ENCODE results near the gene C18orf63.
A peak's percentile ranks its signal among the peaks of the same experiment; 100 is the strongest.
"Not testable (repeated sequence)": the region's sequence is repeated elsewhere in the genome, so short reads cannot be mapped to it uniquely, and the experiment has no call there.

The C18orf63 gene

DNA sequence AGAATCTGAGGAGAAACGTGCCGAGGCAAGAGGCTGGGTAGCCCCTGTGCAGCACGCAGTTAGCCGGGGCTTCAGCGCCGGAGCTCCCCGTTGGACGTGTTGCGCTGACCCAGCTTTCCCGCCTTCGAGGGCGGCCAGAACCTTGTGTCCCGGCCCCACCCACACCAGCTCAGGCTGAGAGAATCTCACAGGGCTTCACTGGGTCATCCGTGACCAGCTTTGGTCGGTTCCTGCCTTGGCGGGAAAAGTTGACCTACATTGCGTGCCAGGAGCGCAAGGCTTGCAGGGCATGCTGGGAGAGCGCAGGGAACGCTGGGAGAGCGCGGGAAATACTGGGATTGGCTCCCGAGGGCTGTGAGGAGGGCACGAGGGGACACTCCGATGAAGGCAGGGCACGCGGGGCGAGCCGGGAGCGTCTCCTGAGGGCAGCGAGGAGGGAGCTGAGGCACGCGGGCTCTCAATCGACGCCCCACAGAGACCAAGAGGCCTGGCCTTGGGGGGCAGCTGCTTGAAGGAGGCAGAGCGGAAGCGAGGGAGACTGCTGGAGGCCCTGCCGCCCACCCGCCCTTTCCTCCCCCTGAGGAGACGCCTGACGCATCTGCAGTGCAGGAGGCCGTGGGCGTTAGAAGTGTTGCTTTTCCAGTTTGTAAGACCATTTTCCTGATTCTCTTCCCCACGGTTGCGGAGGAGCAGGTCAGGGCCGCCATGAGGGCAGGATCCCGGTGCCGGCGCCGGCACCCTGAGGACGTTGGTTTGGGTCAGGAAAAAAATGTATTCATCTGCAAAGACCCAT is at the start of gene C18orf63:
Gene C18orf63, plus strand, starts transcription at position 376 of the 793 bp plus-strand sequence. CDS start 2,027 bp downstream, outside the sequence.
- DNase-seq (ENCODE audit: low read depth, low spot score): no peak

DNA sequence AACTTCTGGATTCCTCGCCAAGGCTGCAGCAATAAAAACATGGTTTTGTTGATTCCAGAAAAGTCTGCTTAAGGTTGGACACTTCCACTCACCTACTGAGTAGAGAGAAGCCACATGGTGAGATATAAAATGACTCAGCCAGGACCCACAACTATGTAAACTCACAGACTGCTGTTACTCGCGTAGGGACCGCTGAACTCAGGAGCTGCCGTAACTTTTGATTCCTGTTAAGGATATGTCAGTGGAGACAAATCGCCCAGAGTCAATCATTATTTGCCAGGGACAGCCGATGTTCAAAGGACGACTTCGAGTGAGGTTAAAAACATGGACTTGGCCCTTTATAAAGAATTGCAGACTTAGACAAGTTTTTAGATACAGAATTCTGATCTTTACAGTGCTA is 49.5 kb upstream of the C18orf63 start:
- peak; percentile 51 for DNase-seq (ENCODE audit: low read depth, low spot score)

DNA sequence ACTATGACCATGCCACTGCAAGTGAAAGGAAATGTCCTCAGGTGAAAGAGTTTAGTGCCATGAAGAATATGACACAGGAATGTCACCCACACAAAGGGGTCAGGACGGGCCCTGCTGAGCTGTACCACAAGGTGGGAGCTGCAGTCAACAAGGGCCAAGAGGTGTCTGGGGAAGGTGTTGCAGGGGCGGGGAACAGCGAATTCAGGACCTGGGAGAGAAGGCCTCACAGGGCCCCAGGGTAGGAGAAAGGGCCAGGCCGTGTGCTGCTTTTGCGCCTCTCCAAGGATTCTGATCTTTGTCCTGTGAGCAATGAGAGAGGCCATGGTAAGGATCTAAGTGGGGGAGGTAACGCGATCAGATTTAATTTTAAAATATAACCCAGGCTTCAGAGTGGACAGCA is 47.5 kb upstream of the C18orf63 start:
- DNase-seq (ENCODE audit: low read depth, low spot score): no peak

DNA sequence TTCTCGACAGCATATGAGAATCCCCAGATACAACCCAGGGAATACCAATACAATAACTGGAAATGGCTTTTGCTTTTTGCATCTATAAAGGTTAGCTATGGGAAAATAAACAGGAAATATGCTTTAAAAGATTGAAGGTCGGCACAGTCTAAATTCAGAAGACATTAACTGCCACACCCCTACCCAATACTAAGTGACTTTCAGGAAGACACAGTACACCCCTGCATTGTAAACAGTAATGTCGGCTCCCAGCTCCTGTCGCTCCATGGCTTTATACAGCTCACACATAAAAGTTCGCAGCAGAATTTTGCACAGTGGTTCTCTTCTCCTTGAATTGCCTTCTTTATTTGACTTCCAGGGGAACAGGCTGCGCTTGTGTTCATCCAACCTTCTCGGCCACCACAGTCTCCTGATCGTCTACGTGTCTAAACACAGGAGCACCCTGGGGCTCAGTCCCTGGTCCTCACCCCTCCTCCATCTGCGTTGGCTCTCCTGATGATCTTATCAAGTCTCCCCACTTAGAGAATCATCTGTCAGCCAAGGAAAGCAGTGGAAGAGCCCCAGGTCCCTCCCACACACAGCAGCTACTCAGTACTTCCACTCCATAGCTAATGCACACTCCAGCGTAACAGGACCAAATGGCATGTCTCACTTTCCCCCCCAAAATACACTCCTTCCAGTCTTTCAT is 46.6 kb upstream of the C18orf63 start:
- no peak for DNase-seq (ENCODE audit: low read depth, low spot score)

DNA sequence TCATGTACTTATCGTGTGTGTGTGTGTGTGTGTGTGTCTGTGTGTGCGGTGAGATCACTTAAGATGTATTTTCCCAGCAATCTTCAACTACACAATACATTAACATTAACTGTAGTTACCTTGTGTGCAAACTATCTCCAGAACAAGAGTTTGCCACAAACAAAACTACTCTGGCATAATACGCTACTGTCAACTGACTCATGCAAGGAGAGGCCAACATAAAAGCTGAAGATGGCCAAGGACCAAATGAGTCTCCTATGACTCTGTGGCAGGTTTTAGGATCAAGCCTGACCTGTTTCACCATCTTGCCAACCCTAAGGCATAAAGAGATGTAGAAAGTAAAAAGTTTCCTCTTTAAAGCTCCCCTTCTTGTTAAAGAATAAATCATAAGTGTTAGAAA is 44.0 kb upstream of the C18orf63 start:
- DNase-seq (ENCODE audit: low read depth, low spot score): no peak

DNA sequence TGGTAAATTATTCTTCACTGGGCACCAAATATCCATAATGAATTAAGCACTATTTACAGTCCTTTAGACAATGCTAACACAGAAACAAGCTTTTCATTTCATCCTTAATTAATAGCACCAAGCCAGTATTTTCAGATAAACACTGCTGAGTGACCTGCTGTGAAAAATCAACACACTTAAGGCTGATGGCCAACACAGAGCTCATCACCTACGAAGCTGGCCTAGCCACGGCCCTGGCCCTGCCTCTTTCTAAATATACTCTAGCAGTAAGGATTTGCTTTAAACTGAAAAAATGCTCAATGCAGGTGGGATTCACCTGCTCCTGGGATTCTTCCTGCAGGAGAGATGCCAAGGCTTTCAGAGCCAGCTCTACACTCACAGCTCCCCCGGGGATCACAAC is 42.2 kb upstream of the C18orf63 start:
- DNase-seq (ENCODE audit: low read depth, low spot score): no peak

DNA sequence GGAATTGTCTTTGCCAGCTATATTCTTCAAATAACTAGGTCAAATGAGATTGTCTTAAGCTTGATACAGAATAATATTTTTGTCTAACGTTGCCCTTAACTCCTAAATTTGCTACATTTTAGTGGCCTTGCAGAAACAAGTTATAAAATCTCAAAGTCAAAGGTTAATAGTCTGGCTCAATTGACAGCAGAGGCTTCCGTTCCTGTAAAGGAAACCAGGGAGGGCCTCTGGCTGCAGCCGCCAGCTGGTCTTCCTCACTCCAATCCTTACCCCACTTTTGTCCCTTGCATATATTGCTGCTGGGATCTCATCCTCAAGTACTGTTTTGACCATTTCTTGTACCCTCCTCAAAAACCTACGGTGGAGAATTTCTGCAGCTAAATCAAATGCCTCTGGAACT is 40.9 kb upstream of the C18orf63 start:
- no peak for DNase-seq (ENCODE audit: low read depth, low spot score)

DNA sequence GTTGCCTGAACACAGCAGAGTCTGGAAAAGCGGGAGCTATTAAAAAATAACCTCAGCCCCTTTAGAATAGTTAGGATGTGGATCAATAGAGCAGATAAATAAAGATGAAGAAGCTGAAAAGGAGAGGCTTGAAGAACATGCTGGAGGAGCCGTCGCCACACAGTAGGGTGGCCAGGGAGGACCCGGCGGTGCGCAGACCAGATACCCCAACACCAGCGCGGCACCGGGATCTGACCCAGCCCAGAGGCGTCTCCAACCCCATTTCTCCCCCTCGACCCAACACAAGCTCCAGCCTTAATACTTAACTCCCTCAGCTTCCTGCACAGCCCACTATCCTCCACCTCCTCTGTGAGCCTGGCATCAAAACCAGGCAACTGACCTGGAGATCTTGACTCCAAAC is 39.9 kb upstream of the C18orf63 start:
- no peak for DNase-seq (ENCODE audit: low read depth, low spot score)

DNA sequence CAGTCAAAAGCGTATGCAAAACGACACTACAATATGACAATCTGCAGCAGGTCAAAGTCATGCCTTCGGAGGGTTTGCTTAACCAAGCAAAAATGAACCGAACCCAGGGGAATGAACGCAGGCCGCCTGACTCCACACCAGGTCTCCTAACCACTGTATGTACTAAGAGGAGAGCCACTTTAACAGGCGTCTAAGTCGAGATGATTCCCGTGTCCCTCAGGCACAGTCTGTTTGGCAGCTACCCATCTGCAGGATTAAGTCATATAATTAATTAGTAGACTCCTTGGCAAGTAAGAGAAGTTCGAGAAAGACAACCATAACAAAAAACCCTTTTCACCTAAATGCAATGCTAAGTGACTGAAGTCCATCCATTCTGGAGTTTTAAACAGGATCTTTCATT is 39.0 kb upstream of the C18orf63 start:
- no peak for DNase-seq (ENCODE audit: low read depth, low spot score)

DNA sequence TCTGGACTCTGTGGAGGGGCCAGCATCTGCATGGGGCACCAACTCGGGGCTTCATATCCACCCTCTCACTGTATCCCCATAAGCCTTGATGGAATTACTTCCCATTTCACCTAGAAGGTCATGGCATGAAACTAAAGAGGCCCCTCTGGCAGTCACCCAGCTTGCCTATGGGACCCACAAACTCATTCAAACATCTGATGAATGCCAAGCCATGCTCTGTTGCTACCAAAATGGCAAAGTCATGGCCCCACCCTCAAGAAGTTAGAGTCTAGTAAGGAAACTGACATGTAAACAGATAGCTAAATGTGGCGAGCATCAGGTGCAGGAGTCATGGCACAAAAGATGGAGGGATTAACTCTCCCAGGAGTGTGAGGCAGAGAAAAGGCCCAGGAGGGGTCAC is 38.3 kb upstream of the C18orf63 start:
- DNase-seq (ENCODE audit: low read depth, low spot score): no peak

DNA sequence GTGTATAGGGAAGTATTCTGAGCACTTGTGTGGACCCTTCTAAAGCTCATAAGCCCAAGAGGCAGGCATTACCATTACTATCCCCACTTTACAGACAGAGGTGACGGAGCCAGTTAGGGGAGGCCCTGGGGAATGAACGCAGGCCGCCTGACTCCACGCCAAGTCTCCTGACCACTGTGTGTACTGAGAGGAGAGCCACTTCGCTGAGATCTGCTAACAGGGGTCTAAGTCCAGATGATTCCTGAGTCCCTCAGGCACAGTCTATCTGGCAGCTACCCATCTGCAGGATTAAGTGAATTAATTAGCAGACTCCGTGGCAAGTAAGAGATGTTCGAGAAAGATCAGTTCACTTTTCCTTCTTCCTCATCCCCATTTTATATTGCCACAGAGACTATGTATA is 37.6 kb upstream of the C18orf63 start:
- DNase-seq (ENCODE audit: low read depth, low spot score): peak; percentile 29

DNA sequence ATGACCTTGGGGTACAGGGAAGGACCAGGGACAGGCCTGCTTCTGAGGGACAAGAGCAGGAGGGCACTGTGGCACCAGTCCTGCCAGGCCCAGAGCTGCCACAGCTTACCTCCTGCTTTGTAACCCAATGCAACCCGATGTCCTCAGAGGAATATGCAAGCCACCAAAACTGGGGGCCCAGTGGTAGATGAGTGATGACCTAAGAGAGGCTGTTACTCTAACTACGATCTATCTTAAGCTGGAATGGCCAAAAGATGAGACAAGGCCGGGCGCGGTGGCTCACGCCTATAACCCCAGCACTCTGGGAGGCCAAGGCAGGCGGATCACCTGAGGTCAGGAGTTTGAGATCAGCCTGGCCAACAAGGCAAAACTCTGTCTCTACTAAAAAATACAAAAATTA is 36.7 kb upstream of the C18orf63 start:
- no peak for DNase-seq (ENCODE audit: low read depth, low spot score)

DNA sequence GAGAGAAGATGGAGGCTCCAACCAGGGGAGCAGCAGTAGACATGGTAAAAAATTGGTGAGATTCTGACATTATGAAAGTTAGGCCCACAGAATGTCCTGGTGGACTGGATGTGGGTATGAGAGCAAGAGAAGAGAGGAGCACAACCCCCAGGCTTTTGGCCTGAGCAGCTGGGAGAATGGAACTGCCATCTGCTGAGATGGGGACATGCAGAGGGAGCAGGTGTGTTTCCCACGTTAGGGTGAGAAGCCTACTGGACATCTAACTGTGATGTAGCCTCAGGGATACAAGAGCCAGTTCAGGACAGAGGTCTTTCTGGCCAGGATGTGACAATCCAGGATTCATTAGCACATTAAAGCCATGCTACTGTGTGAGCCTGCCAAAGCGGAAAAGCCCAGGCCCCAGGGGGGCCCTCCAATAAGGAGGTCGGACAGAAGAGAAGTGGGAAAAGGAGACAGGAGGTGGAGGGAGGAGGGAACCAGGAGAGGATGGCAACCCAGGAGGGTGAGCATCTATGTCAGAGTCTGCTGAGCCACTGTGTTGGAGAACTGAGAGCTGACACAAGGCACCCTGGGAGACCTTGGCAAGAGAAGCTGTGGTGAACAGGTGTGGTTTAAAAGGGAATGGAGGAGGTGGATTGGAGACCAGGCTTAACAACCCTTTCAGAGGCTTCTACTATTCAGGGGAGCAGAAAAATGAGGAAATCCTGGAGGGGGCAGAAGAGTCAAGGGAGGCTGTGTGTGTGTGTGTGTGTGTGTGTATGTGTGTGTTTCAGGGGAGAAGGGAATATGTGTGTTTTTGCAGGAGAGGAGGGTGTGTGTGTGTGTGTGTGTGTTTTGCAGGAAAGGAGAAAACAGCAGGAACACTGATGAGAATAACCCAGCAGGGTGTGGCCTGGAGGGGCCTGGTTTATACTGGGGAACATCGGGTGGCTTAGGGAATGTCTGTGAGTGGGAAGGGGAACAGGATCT is 34.3 kb upstream of the C18orf63 start:
- no peak for DNase-seq (ENCODE audit: low read depth, low spot score)

DNA sequence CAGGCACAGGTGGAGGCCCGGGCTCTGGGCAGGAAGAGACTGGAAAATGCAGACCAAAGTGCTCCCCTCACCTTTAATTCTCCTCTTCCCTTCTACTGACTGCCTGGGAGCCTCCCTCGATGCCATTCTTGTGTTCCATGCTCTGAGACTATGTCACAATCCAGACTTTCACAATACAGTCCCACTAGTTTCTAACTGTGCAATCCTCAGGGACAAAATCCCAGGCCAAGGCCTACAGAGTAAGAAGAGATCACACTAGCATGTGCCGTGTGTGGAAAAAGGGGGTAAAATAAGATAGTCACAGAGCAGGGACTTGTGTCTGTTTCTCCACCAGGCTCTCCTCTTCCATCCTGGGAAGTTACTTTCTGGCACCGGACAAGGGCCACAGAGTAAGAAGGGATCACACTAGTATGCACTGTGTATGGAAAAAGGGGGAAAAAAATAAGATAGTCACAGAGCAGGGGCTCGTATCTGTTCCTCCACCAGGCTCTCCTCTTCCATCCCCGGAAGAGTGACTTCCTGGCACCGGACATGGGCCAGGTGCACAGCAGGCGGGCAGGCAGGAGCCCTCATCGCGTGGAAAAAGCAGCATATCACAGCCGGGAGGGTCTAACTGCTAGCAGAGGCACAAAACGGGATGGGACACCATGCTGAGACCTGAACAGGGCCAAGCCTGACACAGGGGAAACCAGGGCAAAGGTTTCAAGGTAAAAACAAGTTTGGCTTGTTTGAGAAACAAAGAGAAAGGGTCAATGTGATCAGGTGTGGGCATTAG is 33.5 kb upstream of the C18orf63 start:
- DNase-seq (ENCODE audit: low read depth, low spot score): no peak

DNA sequence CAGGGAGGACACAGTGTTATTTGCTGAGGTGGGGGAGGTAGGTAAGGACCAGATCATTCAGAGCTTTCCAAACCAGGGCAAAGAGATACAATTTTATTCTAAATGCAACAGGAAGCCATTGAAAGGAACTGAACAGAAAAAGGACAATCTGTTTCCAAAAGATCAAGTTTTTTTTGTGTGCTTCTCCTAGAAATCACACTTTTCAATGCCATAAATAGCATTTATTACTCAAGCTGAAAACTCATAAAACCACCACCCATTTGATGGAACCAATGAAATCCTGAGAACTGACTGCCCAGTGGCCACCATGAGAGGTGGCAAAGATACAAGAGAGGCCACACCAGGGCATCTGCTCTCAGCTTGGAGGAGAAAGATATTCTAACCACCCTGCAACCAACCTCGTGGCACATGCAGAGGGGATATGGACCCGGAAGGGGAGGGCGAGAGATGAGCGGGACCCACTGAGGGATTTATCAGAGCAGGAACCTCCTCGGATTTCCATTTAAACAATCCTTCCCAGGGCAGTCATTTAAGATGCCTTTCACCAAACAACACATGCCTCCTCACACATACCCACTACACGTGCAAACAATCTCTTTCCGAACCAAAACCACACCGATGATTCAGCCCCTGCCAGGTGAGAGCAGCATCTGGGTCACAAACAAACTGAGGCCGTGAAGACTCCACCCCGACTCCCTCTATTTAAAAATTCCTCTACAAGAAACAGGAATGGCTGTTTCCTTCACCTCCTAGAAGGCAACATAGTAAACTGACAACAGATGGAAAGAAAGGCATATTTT is 32.7 kb upstream of the C18orf63 start:
- no peak for DNase-seq (ENCODE audit: low read depth, low spot score)

DNA sequence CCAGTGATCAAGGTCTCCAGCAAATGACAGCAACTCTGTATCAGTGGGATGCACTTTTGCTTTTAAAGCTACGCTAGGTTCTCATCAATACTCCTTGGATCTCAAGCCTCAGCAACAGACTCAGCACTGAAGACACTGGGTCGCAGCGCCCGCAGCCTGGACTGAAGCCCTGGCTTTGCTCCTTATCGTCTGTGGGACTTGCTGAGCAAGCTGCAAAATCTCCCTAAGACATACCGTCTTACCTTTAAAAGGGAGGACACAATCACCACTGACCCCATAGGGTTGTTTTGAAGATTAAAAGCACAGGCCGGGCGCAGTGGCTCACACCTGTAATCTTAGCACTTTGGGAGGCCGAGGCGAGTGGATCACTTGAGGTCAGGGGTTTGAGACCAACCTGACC is 32.0 kb upstream of the C18orf63 start:
- DNase-seq (ENCODE audit: low read depth, low spot score): no peak

DNA sequence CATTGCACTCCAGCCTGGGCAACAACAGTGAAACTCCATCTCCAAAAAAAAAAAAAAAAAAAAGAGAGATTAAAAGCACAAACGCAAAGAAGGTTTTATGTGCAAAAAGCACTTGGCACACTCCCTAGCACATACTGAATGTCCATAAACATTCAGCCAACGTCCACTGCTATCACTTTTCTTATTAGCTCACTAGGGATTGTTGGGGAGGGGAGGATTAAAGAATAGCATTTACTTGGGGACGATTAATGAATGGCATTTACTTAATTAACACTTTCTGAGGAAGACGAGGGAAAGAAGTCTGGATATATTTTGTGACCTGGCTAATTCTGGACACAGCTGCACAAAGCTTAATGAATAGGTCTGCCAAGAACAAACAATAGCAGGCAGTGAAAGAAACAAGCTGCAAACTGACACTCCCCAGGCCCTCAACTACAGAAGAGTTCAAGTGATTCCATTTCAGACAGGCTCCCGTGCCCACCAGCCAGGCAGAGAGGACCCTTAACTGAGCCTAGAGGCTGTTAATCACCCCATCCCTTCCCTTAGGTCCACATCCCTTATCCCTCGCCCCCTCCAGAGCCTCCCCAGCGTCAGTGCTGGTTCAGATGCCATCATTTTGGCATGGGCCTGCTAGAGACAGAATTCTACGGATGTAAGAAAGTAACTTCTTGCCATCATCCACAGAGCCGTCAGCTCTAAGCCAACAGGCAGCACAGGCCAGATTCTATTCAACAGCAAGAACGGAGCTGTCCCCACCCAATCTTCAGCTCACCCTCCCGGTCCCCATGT is 31.3 kb upstream of the C18orf63 start:
- no peak for DNase-seq (ENCODE audit: low read depth, low spot score)

DNA sequence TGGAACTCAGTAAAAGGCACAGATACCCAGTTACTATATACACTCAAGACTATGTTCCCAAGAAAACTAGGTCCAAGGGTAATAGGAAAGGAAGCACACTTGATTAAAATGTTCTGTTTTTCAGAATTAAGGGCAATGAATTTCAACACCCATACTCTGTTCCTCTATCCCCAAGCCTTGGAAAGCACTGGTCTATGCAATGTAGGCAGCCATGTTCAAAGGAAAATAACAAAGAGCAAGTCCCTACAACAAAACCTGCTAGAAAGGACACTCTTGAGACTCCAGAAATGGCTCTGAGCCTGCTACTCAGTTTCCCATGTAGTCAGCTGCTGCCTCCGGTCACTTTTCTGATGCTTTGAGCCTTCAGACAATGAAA is 30.7 kb upstream of the C18orf63 start:
- DNase-seq (ENCODE audit: low read depth, low spot score): no peak

DNA sequence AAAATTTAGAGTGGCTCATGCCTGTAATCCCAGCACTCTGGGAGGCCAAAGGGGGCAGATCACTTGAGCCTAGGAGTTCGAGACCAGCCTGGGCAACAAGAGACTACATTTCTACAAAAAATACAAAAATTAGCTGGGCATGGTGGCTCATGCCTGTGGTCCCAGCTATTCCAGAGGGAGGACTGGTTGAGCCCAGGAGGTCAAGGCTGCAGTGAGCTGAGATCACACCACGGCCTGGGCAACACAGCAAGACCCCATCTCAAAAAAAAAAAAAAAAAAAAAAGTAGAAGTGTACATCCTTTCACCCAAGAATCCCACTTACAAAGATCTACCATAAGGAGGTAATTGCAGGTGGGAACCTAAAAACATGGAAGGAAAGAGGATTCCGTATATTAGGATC is 30.1 kb upstream of the C18orf63 start:
- DNase-seq (ENCODE audit: low read depth, low spot score): not testable (repeated sequence)
